SK-N-MC (cell line): ENCODE results near the gene RUFY2.

ENCODE experiments used
- FOXP2 ChIP-seq: optimal IDR thresholded peaks from 2 replicates; pipeline ENCODE3; 2011; ENCODE audit warnings: mild to moderate bottlenecking, moderate library complexity; ENCODE audit not compliant: insufficient read depth; ENCODE audit errors: extremely low read length, control extremely low read depth
- POLR2AphosphoS5 ChIP-seq: IDR thresholded peaks from 2 replicates; pipeline ENCODE4 v1.6.1; 2012; ENCODE audit warnings: mild to moderate bottlenecking, low read depth, low read length, borderline replicate concordance

- no peak for TF ChIP-seq POLR2AphosphoS5
- no peak for TF ChIP-seq FOXP2
These were observed 21.3 kb downstream of the RUFY2 start for GRCh38 chr10:68385740-68386139.
